ENCODE data around the gene STMN1.

Gene STMN1

GRCh38 chr1:25863486-25864262 is 42.5 kb downstream of the STMN1 start:
- DNase-seq (ENCODE audit: insufficient read length) (no peak), FAIRE-seq (no peak)
- TF ChIP-seq POLR2A (IDR thresholded peaks at IDR 0.05; ENCODE audit: low read depth, low read length) (no peak), POLR2AphosphoS5 (IDR thresholded peaks at IDR 0.05; ENCODE audit: low read depth, low read length) (no peak), TAF1 (IDR thresholded peaks at IDR 0.05; ENCODE audit: borderline replicate concordance, low read depth, low read length) (no peak)

- DNase-seq (ENCODE audit: insufficient read length) = no peak
- no peak for TF ChIP-seq POLR2A (IDR thresholded peaks at IDR 0.05; ENCODE audit: low read depth, low read length)
- TF ChIP-seq TAF1 (IDR thresholded peaks at IDR 0.05; ENCODE audit: borderline replicate concordance, low read depth, low read length) = no peak
- no peak for TF ChIP-seq POLR2AphosphoS5 (IDR thresholded peaks at IDR 0.05; ENCODE audit: low read depth, low read length)
- FAIRE-seq = no peak
These were observed 43.3 kb downstream of the STMN1 start for GRCh38 chr1:25862785-25863485.

- FAIRE-seq = no peak
- DNase-seq (ENCODE audit: insufficient read length) = no peak
- TF ChIP-seq TAF1 (IDR thresholded peaks at IDR 0.05; ENCODE audit: borderline replicate concordance, low read depth, low read length) (no peak), POLR2A (IDR thresholded peaks at IDR 0.05; ENCODE audit: low read depth, low read length) (no peak), POLR2AphosphoS5 (IDR thresholded peaks at IDR 0.05; ENCODE audit: low read depth, low read length) (no peak)
These were observed 44.6 kb downstream of the STMN1 start for GRCh38 chr1:25861316-25862286.

- peak; percentile 87 for TF ChIP-seq POLR2A (IDR thresholded peaks at IDR 0.05; ENCODE audit: low read depth, low read length)
- peak; percentile 95 for TF ChIP-seq TAF1 (IDR thresholded peaks at IDR 0.05; ENCODE audit: borderline replicate concordance, low read depth, low read length)
- TF ChIP-seq POLR2AphosphoS5 (IDR thresholded peaks at IDR 0.05; ENCODE audit: low read depth, low read length) = peak; percentile 78
- peak; percentile 90 for DNase-seq (ENCODE audit: insufficient read length)
- FAIRE-seq = peak; percentile 94
These were observed 47.1 kb downstream of the STMN1 start, which contains the start of gene AUNIP for GRCh38 chr1:25858906-25859789. Gene AUNIP (minus strand): TSS chr1:25859457. CDS start chr1:25859357, 100 bp downstream.

GRCh38 chr1:25858494-25858893 is 47.7 kb downstream of the STMN1 start:
- DNase-seq (ENCODE audit: insufficient read length) (no peak), FAIRE-seq (peak; percentile 57)
- TF ChIP-seq POLR2AphosphoS5 (IDR thresholded peaks at IDR 0.05; ENCODE audit: low read depth, low read length) (no peak), TAF1 (IDR thresholded peaks at IDR 0.05; ENCODE audit: borderline replicate concordance, low read depth, low read length) (no peak), POLR2A (IDR thresholded peaks at IDR 0.05; ENCODE audit: low read depth, low read length) (no peak)

- no peak for DNase-seq (ENCODE audit: insufficient read length)
- FAIRE-seq = no peak
- TF ChIP-seq POLR2A (IDR thresholded peaks at IDR 0.05; ENCODE audit: low read depth, low read length) (no peak), TAF1 (IDR thresholded peaks at IDR 0.05; ENCODE audit: borderline replicate concordance, low read depth, low read length) (no peak), POLR2AphosphoS5 (IDR thresholded peaks at IDR 0.05; ENCODE audit: low read depth, low read length) (no peak)
These were observed 49.4 kb downstream of the STMN1 start for GRCh38 chr1:25856856-25857255.

- TF ChIP-seq TAF1 (IDR thresholded peaks at IDR 0.05; ENCODE audit: borderline replicate concordance, low read depth, low read length) (no peak), POLR2A (IDR thresholded peaks at IDR 0.05; ENCODE audit: low read depth, low read length) (no peak), POLR2AphosphoS5 (IDR thresholded peaks at IDR 0.05; ENCODE audit: low read depth, low read length) (no peak)
- FAIRE-seq (no peak), DNase-seq (ENCODE audit: insufficient read length) (no peak)
These were observed 51.7 kb downstream of the STMN1 start for GRCh38 chr1:25854554-25854953.

Measured in GM12892 (cell line).